GM23338 (cell line): Measurements from ENCODE around the gene MCTP1. TPM values are rescaled to one million over a fixed set of nuclear protein-coding genes. Genes with fewer than 3 reads are reported as not detected.

Experiments
- CREB1 ChIP-seq: fragments of 250-450 bp; sonication (Bioruptor Pico); IDR thresholded peaks from 2 replicates; pipeline ENCODE4 v1.5.0; 2020; ENCODE audit warnings: low read depth, mild to moderate bottlenecking, moderate library complexity
- CTCF ChIP-seq, 2 experiments: fragments of 200-600 bp in 1 of 2; sonication (generic) in 1 of 2; conservative IDR thresholded peaks; 2 replicates each; pipeline versions ENCODE4 v1.5.1 to v1.6.1; 2016 to 2017; ENCODE audit warnings: antibody characterized with exemption in 2 of 2, low read depth in 2 of 2, mild to moderate bottlenecking in 2 of 2, moderate library complexity in 1 of 2
- EZH2 ChIP-seq: fragments of 200-600 bp; sonication (generic); IDR thresholded peaks from one replicate; pipeline ENCODE4 v1.8.0; 2017; ENCODE audit warnings: antibody characterized with exemption, mild to moderate bottlenecking, low read depth; ENCODE audit not compliant: unreplicated experiment
- EZH2phosphoT487 ChIP-seq: fragments of 200-600 bp; sonication (generic); IDR thresholded peaks from one replicate; pipeline ENCODE4 v1.8.1; 2018; ENCODE audit warnings: antibody characterized with exemption; ENCODE audit not compliant: unreplicated experiment
- POLR2AphosphoS5 ChIP-seq: IDR thresholded peaks from 2 replicates; pipeline ENCODE4 v1.6.1; 2016; ENCODE audit warnings: antibody characterized with exemption, low read depth
- STAT1 ChIP-seq: IDR thresholded peaks from one replicate; pipeline ENCODE4 v1.6.1; 2016; ENCODE audit warnings: antibody characterized with exemption; ENCODE audit not compliant: unreplicated experiment
- polyA plus RNA-seq: library from polyadenylated mRNA; unstranded; fragments of >200 nt; fragmentation: Nextera tagmentation; extraction: Ambion mirVana; gene quantifications from 2 replicates; pipeline ENCODE4 v1.2.1, GENCODE V29; 2016
- small RNA-seq: library from RNA; depleted of rRNA; stranded (forward); fragments of <200 nt; gene quantifications from one replicate; pipeline ENCODE3, GENCODE V24; 2014; ENCODE audit warnings: low replicate concordance
- total RNA-seq: library from RNA; depleted of rRNA; stranded (reverse); fragments of >200 nt; shearing (Covaris generic); gene quantifications from 2 replicates; pipeline ENCODE4 v1.2.3, GENCODE V29; 2014; rRNA removed

Gene MCTP1
- total and polyA plus RNA-seq, 2 experiments from 2014 or later, result 3.7 to 4.2 TPM

- TF ChIP-seq CTCF (conservative IDR thresholded peaks at IDR 0.05; ENCODE audit: low read depth in 2 of 2), result no peak
- TF ChIP-seq CREB1 (CRISPR knock-in tag), result no peak
- TF ChIP-seq EZH2, result no peak
- no peak for TF ChIP-seq STAT1
- no peak for TF ChIP-seq EZH2phosphoT487
- no peak for TF ChIP-seq POLR2AphosphoS5
These were observed 626.6 kb downstream of the MCTP1 start (continued) for GRCh38 chr5:94658272-94658671.

Small RNAs within 50 kb of the gene (small RNA-seq; reads per million reads assigned to genes)
- gene RF02271, result not detected

Other genes starting within 250 kb of the MCTP1 start
- not detected in 2 replicates for gene FAM81B, start 106.3 kb upstream of the MCTP1 start, total RNA-seq
- gene FAM81B, start 106.3 kb upstream of the MCTP1 start, polyA plus RNA-seq, result 0.40 TPM in 1 of 2 replicates, not detected in the other